Measurements from ENCODE around the gene SEMA5A. TPM values are rescaled to one million over a fixed set of nuclear protein-coding genes. Genes with fewer than 3 reads are reported as not detected.

Gene SEMA5A
- total RNA-seq, 1 experiment from 2014 or later = 0.15 TPM

- POLR2A ChIA-PET = no interaction called here
- intact Hi-C loops (cut with micrococcal nuclease; ENCODE audit: unreplicated experiment) = no loop called here
- no peaks in the 10 kb centered on the region for H3K36me3 ChIP-seq (ENCODE audit: control insufficient read depth, insufficient read depth, low read length)
Observed at GRCh38 chr5:9124838-9125237, 421.0 kb downstream of the SEMA5A start.

GRCh38 chr5:9124071-9124470 lies 421.8 kb downstream of the SEMA5A start:
- intact Hi-C loops (cut with micrococcal nuclease; ENCODE audit: unreplicated experiment) = no loop called here
- DNase-seq (ENCODE audit: low read depth, low spot score) = no peak
- Histone ChIP-seq H3K36me3 (ENCODE audit: control insufficient read depth, insufficient read depth, low read length) (no peaks in the 10 kb centered on the region), H3K27ac (ENCODE audit: low read length) (no peak overlapping the region), H3K4me1 (ENCODE audit: control insufficient read depth, insufficient read depth, low read length) (no peaks in the 10 kb centered on the region), H3K4me3 (ENCODE audit: low read depth in 2 of 2, low read length in 2 of 2) (no peak overlapping the region), H3K9me3 (ENCODE audit: control insufficient read depth, insufficient read depth, low read depth, low read length) (no peaks in the 10 kb centered on the region), H3K27me3 (ENCODE audit: control insufficient read depth, insufficient read depth, low read length) (no peaks in the 10 kb centered on the region)
- in situ Hi-C loops (cut with HindIII; ENCODE audit: low pct_unique_long_range_greater_than_20kb, low sequenced_read_pairs) = no loop called here
- BruUV-seq (replicated peaks) = no TSS peak
- ChIA-PET POLR2A (no interaction called here), CTCF (no interaction called here)
- ATAC-seq = no peak
- TF ChIP-seq CTCF (IDR thresholded peaks at IDR 0.05) (no peak), POLR2AphosphoS5 (IDR thresholded peaks at IDR 0.05; ENCODE audit: low read depth, low read length) (no peak), SIN3A (IDR thresholded peaks at IDR 0.05; ENCODE audit: borderline replicate concordance, insufficient read depth, low read depth, low read length) (no peak), TCF7L2 (IDR thresholded peaks at IDR 0.05; ENCODE audit: low read depth, low read length) (no peak), REST (IDR thresholded peaks at IDR 0.05; ENCODE audit: insufficient read depth in 1 of 2, low read depth in 2 of 2, low read length in 1 of 2) (no peak)

More at GRCh38 chr5:9124838-9125237, 421.0 kb downstream of the SEMA5A start:
- Histone ChIP-seq H3K27me3 (ENCODE audit: control insufficient read depth, insufficient read depth, low read length) (no peaks in the 10 kb centered on the region), H3K4me3 (ENCODE audit: low read depth in 2 of 2, low read length in 2 of 2) (no peak overlapping the region), H3K9me3 (ENCODE audit: control insufficient read depth, insufficient read depth, low read depth, low read length) (no peaks in the 10 kb centered on the region), H3K4me1 (ENCODE audit: control insufficient read depth, insufficient read depth, low read length) (no peaks in the 10 kb centered on the region), H3K27ac (ENCODE audit: low read length) (no peak overlapping the region)
- TF ChIP-seq REST (IDR thresholded peaks at IDR 0.05; ENCODE audit: insufficient read depth in 1 of 2, low read depth in 2 of 2, low read length in 1 of 2) (no peak), SIN3A (IDR thresholded peaks at IDR 0.05; ENCODE audit: borderline replicate concordance, insufficient read depth, low read depth, low read length) (no peak), TCF7L2 (IDR thresholded peaks at IDR 0.05; ENCODE audit: low read depth, low read length) (no peak), POLR2AphosphoS5 (IDR thresholded peaks at IDR 0.05; ENCODE audit: low read depth, low read length) (no peak), CTCF (IDR thresholded peaks at IDR 0.05) (no peak)
- ATAC-seq (no peak), DNase-seq (ENCODE audit: low read depth, low spot score) (no peak)
- BruUV-seq (replicated peaks) = no TSS peak
- CTCF ChIA-PET = no interaction called here
- in situ Hi-C loops (cut with HindIII; ENCODE audit: low pct_unique_long_range_greater_than_20kb, low sequenced_read_pairs) = no loop called here
